CD4-positive, alpha-beta T cell treated with Interleukin-6 at 100 ng/mL for 8 hours (primary cell): ENCODE measurements around the gene KRTAP1-5.
"Not testable (repeated sequence)": the region's sequence is repeated elsewhere in the genome, so short reads cannot be mapped to it uniquely, and the experiment has no call there.

Experiments used
- DNase-seq: peaks from one replicate; pipeline ENCODE4 v3.0.0-alpha.2; 2020; ENCODE audit warnings: mixed read lengths, low spot score

Gene KRTAP1-5

GRCh38 chr17:41004397-41004796 lies 22.6 kb downstream of the KRTAP1-5 start:
- DNase-seq = no peak

GRCh38 chr17:41003926-41004325 lies 23.1 kb downstream of the KRTAP1-5 start:
- no peak for DNase-seq

- no peak for DNase-seq
These were observed 24.2 kb downstream of the KRTAP1-5 start for GRCh38 chr17:41002814-41003213.

DNA sequence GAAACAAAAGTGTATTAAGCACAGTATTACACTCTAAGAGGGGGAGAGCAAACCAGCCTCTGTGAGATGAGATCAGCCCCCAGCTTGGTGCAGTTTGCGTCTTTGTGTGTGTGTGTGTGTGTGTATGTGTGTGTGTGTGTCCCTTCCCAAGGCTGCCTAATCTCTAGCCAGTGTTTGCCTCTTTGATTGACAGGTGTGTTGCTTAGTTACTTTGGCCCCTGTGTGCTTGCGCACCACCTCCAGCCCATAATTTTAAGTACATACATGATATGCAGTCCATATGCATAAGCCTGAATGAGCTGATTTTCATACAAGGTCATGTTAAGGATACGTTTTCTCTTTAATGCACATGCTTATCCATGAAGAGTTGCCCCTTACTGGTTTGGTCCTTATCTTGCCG lies 25.2 kb downstream of the KRTAP1-5 start:
- no peak for DNase-seq

- not testable (repeated sequence) for DNase-seq
These were observed 27.4 kb downstream of the KRTAP1-5 start, which contains the start of gene KRTAP3-2 for GRCh38 chr17:40999563-40999962. Gene KRTAP3-2, minus strand, starts transcription at chr17:40999906. Its CDS starts 53 bp downstream, at chr17:40999853.

DNA sequence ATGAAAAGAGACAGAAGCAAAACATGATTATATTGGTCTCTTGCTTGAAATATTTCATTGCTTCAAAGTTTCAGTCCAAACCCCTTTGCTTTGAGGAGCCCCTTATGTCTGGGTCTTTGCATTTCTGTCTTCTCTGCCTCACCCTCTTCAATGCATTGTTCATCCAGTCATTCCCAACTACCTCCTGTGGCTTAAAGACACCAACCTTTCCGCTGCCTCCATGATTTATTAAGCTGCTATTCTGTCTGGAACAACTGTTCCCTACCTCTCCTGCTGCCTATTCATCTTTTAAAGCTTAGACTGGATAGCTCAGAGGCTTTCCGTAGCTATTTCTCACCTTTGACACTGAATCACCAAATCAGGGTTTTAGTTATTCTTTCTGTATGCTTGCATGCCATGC lies 29.6 kb downstream of the KRTAP1-5 start:
- no peak for DNase-seq

DNA sequence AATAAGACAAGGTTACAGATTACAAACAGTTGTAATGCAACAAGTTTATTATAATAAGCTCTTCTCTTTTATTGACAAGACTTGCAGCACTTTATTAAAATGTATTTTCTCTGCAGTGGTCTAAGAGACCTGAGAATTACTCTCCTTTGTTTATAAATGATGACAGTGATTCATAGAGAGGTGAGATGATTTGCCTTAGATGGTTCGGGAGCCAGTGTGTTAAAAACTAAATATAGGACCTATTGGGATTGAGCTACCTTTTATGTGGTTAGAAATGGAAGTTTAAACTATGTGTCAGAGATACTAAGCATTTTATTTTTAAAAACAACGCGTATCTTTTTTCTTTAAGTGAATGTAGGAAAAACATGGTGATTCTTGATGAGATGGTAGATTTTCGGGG lies 30.2 kb downstream of the KRTAP1-5 start:
- DNase-seq = no peak

DNA sequence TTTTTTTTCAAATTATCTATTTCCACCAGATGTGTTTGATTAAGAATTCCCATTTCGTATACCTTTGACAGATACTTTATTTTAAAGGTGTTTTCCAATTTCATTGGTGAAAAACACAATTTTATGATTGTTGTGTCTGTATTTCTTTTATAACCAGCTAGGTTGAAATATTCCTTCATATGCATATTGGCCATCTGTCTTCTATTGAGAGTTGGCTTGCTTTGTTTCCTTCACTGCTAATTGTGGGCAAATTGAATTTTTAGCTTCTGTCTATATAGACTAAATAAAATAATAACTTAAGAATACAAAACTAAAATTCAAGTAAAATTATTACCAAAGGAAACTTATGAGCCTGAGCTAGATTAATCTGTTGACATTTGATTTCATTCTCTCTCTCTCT lies 31.9 kb downstream of the KRTAP1-5 start:
- DNase-seq = no peak

DNA sequence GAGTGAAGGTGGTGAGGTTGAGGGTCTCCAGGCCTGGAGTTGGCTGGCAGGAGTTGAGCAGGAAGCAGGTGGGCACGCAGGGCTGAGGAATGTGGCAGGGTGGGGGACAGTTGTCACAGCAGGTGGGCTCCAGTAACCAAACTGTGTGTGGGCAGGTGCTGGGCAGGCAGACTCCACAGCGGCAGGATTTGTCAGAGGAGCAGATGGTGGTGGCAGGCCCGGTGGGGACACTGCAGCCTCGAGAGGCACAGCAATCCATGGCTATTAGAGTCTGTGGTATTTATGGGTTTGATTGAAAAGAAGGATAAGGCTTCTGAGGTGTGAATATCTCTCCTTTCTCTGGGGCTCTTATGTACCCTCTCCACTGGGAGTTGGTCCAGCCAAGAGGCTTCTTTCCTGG lies 33.2 kb downstream of the KRTAP1-5 start, which contains the start of gene KRTAP3-3:
Gene KRTAP3-3 (minus strand): TSS at position 326 of the 400 bp plus-strand sequence. CDS start 67 bp downstream, at position 259.
- DNase-seq = no peak

DNA sequence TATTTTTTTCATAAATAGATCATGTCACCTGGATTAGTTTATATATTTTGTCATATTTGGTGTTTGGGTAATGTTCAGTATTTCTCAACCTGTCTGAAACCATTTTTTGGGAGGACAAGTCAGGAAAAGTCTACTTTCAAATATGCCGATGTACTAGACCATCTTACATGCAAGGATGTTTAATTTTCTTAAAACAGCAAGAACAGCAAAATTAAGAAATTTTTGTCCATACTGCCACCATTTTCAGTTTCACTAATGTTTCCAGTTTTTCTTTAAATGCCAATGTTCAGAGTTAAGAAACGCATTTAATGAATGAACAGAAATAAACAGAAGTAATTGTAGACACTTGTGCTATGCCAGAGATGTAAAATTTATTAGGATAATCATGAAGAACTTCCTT lies 33.9 kb downstream of the KRTAP1-5 start:
- DNase-seq = no peak

DNA sequence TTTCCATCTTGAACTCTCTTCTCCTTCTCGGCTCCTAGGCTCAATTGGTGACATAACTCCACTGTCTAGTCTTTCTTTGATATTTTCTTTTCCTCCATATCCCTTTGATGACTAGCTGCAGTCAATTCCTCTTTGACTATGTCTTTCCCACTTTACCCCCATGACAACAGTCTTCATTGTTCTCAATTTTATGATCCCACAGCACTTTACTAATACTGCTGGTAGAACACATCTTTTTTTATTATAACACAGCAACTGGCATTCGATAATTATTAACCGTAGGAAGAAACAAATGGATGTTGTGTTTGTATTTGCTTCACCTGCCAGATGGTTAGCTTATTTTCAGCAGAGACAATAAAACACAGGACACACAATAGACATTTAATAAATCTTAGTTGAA lies 34.3 kb downstream of the KRTAP1-5 start:
- DNase-seq = no peak

DNA sequence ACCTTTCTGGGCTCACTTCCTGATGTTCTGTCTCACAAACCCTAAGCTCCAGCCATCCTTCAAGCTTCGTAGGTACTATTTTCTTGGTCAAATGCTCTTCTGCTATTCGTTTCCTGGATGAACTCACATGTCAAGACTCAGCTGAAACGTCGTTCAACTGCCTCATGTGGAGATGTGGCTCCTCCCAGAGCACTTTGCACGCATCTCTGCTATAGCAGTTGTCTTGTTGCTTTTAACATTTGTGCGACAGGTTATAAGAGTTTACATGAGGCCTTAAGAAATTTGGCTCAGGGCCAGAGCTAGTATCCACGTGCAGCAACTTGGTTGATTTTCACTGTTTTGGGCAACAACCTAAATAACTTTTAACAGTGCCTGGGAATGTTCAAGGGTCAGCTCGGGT lies 40.1 kb downstream of the KRTAP1-5 start:
- no peak for DNase-seq

DNA sequence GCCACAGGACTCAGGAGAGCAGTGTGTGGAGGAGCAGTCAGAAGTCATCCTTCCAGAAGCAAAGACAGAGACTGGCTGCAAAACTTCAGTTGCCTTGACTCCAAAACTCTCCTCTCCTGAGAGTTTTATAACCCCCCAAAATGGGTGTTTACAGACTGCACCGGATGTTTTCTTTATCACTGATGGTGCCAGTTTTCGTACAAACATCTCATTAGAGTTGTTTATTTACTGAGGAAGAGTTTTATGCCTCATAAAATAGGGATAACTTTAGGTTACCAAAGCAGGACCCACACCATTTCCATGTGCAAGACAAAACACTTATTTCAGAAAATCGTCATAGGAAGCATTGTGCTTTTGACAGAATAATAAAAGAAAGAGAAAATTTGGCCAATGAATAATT lies 42.8 kb downstream of the KRTAP1-5 start, which contains the start of gene KRT40:
Gene KRT40 (minus strand): TSS at position 101 of the 400 bp plus-strand sequence. CDS start 53 bp downstream, at position 48.
- no peak for DNase-seq

GRCh38 chr17:40981115-40981514 lies 45.9 kb downstream of the KRTAP1-5 start:
- no peak for DNase-seq

GRCh38 chr17:40980596-40980995 lies 46.4 kb downstream of the KRTAP1-5 start:
- no peak for DNase-seq

GRCh38 chr17:40980117-40980516 lies 46.9 kb downstream of the KRTAP1-5 start:
- no peak for DNase-seq

DNA sequence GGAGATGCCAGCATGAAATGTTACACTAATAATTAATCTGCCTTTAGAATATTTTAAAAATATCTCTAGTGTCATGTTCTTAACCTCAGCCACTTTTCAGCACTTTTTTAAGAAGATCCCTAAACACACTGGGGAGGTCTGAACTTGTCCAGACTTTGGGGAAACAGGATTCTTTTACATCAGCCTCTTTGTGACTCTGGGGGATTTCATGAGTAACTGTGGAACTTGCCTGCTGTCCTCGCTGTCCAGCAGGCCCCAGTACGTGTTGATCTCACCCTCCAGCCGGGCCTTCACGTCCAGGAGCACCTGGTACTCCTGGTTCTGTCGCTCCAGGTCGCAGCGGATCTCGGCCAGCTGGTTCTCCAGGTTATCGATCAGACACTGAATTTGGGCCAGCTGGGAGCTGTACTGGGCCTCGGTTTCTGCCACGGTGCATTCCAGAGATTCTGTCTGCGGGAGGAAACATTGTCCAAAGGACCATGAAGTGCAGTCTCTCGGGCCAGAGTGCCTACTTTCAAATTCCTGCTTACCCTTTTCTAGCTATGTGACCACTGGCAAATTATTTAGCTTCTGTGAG lies 48.3 kb downstream of the KRTAP1-5 start:
- no peak for DNase-seq
